ENCODE results near the gene CTU2. TPM values are rescaled to one million over a fixed set of nuclear protein-coding genes. Genes with fewer than 3 reads are reported as not detected.

The CTU2 gene
- polyA plus RNA-seq, 1 donor (not counting 4 experiments of a cell fraction or from before 2014, with no cell fraction given), result 6.3 TPM

DNA sequence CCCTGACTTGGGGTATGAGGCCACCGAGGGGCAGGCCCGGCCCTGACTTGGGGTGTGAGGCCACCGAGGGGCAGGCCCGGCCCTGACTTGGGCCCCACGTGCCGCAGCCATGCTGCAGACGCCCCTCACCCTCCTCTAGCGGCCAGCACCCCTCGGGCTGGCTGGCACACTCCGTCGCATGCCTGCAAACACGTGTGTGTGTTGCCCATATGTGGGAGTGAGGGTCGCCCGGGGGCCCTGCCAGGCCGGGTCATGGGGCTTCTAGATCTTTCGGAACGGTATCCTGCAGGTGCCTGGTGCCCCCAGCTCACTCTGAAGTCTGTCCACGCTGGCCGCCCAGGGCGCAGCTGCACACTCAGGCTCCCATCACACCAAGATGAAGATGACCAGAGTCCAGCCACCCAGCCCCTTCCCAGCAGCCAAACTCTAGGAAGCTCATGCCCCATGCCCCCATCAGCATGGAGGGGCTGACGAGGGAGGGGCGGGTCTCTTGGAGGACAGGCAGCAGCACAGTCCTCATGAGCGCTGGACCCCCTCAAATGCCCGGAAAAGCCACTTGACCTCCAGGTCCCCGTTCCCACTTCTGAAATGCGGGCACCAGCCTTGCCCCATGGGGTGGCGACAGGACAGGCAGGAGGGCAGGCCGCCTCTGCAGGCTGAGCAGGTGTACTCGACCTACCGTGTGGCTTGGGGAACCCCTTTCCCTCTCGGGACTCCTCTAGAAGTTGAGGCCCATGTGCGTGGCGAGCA lies 33.8 kb downstream of the CTU2 start:
- H3K79me2 ChIP-seq (ENCODE audit: control insufficient read depth, insufficient read depth, low read length), result peaks cover 21% of the 10 kb centered on the region
- no peak overlapping the region for H3K9ac ChIP-seq (ENCODE audit: control insufficient read depth, extremely low read depth, insufficient read depth, low read length)
- H3K36me3 ChIP-seq (ENCODE audit: control insufficient read depth in 2 of 2, extremely low read depth in 1 of 2, insufficient read depth in 2 of 2, low read length in 2 of 2), result peaks cover 32 to 39% of the 10 kb centered on the region in 2 experiments
- no peaks in the 10 kb centered on the region for H3K27me3 ChIP-seq (ENCODE audit: control insufficient read depth, extremely low read depth, insufficient read depth, low read length)
- H4K20me1 ChIP-seq (ENCODE audit: control insufficient read depth, extremely low read depth, insufficient read depth, low read length), result peaks cover 31% of the 10 kb centered on the region
- FAIRE-seq (no peak), DNase-seq (ENCODE audit: low read depth, low spot score) (no peak)
- peaks cover 2% of the 10 kb centered on the region for H3K9me1 ChIP-seq (ENCODE audit: control insufficient read depth, extremely low read depth, insufficient read depth, low read length)
- TF ChIP-seq EZH2 (IDR thresholded peaks at IDR 0.05; ENCODE audit: low read length), result no peak
- TF ChIP-seq, protein P1, sequence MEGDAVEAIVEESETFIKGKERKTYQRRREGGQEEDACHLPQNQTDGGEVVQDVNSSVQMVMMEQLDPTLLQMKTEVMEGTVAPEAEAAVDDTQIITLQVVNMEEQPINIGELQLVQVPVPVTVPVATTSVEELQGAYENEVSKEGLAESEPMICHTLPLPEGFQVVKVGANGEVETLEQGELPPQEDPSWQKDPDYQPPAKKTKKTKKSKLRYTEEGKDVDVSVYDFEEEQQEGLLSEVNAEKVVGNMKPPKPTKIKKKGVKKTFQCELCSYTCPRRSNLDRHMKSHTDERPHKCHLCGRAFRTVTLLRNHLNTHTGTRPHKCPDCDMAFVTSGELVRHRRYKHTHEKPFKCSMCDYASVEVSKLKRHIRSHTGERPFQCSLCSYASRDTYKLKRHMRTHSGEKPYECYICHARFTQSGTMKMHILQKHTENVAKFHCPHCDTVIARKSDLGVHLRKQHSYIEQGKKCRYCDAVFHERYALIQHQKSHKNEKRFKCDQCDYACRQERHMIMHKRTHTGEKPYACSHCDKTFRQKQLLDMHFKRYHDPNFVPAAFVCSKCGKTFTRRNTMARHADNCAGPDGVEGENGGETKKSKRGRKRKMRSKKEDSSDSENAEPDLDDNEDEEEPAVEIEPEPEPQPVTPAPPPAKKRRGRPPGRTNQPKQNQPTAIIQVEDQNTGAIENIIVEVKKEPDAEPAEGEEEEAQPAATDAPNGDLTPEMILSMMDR (optimal IDR thresholded peaks at IDR 0.05 in 1 of 3, IDR thresholded peaks at IDR 0.05 in 1 of 3, conservative IDR thresholded peaks at IDR 0.05 in 1 of 3; ENCODE audit: extremely low read depth in 1 of 3, insufficient read depth in 2 of 3, low read length in 3 of 3), result no peak
- no peak overlapping the region for H2AFZ ChIP-seq (ENCODE audit: control insufficient read depth, low read length)
- no peaks in the 10 kb centered on the region for H3K9me3 ChIP-seq (ENCODE audit: control insufficient read depth, low read depth, low read length)
- H3K4me1 ChIP-seq (ENCODE audit: control insufficient read depth, extremely low read depth, insufficient read depth, low read length), result peaks cover 10% of the 10 kb centered on the region
- no peak overlapping the region for H3K4me3 ChIP-seq (ENCODE audit: control insufficient read depth in 2 of 3, extremely low read depth in 1 of 3, insufficient read depth in 2 of 3, low read depth in 1 of 3, low read length in 3 of 3)
- dilution Hi-C loops (cut with MboI; ENCODE audit: extremely low pct_ligation_motif_present, low sequenced_read_pairs), result no loop called here
- H3K4me2 ChIP-seq (ENCODE audit: control insufficient read depth, extremely low read depth, insufficient read depth, low read depth, low read length), result no peak overlapping the region
- no peak overlapping the region for H3K27ac ChIP-seq (ENCODE audit: control insufficient read depth, insufficient read depth, low read length)

DNA sequence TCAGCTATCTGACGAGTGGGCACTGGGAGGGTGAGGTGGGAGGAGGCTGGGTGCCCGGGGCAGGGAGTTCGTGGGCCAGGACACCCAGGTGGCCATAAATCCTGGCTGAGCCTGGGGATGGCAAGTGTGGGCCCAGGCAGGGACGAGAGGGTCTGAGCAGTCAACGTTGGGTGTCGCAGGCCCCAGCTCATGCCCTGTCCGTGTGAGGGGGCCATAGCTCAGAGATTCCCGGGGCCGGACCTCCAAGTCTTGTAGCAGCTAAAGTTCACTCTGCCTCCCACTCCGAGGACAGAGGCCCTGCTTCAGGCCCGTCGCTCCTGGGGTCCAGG lies 34.4 kb downstream of the CTU2 start:
- Histone ChIP-seq H3K9me1 (ENCODE audit: control insufficient read depth, extremely low read depth, insufficient read depth, low read length) (peaks cover 2% of the 10 kb centered on the region), H3K4me3 (ENCODE audit: control insufficient read depth in 2 of 3, extremely low read depth in 1 of 3, insufficient read depth in 2 of 3, low read depth in 1 of 3, low read length in 3 of 3) (no peak overlapping the region), H3K4me1 (ENCODE audit: control insufficient read depth, extremely low read depth, insufficient read depth, low read length) (peaks cover 10% of the 10 kb centered on the region), H3K4me2 (ENCODE audit: control insufficient read depth, extremely low read depth, insufficient read depth, low read depth, low read length) (no peak overlapping the region), H4K20me1 (ENCODE audit: control insufficient read depth, extremely low read depth, insufficient read depth, low read length) (peaks cover 28% of the 10 kb centered on the region), H3K27ac (ENCODE audit: control insufficient read depth, insufficient read depth, low read length) (no peak overlapping the region), H3K36me3 (ENCODE audit: control insufficient read depth in 2 of 2, extremely low read depth in 1 of 2, insufficient read depth in 2 of 2, low read length in 2 of 2) (peaks cover 28 to 34% of the 10 kb centered on the region in 2 experiments), H3K9me3 (ENCODE audit: control insufficient read depth, low read depth, low read length) (no peaks in the 10 kb centered on the region), H3K9ac (ENCODE audit: control insufficient read depth, extremely low read depth, insufficient read depth, low read length) (no peak overlapping the region), H3K79me2 (ENCODE audit: control insufficient read depth, insufficient read depth, low read length) (peaks cover 21% of the 10 kb centered on the region), H3K27me3 (ENCODE audit: control insufficient read depth, extremely low read depth, insufficient read depth, low read length) (no peaks in the 10 kb centered on the region), H2AFZ (ENCODE audit: control insufficient read depth, low read length) (no peak overlapping the region)
- TF ChIP-seq EZH2 (IDR thresholded peaks at IDR 0.05; ENCODE audit: low read length), result no peak
- TF ChIP-seq, protein P1 (optimal IDR thresholded peaks at IDR 0.05 in 1 of 3, IDR thresholded peaks at IDR 0.05 in 1 of 3, conservative IDR thresholded peaks at IDR 0.05 in 1 of 3; ENCODE audit: extremely low read depth in 1 of 3, insufficient read depth in 2 of 3, low read length in 3 of 3), result no peak
- dilution Hi-C loops (cut with MboI; ENCODE audit: extremely low pct_ligation_motif_present, low sequenced_read_pairs), result no loop called here
- FAIRE-seq (no peak), DNase-seq (ENCODE audit: low read depth, low spot score) (no peak)

Data from keratinocyte (primary cell).